GM12864 (cell line): ENCODE measurements around the gene PTPRM.

ENCODE experiments used
- DNase-seq: peaks from one replicate; pipeline ENCODE4 v3.0.0-alpha.2; 2011; ENCODE audit warnings: low read depth
- H3K4me3 ChIP-seq: 2 replicates; pipeline ENCODE4 v1.5.1; 2011; ENCODE audit warnings: mild to moderate bottlenecking, low read depth, low read length, control low read depth
- CTCF ChIP-seq: IDR thresholded peaks from 2 replicates; pipeline ENCODE4 v1.5.1; 2011; ENCODE audit warnings: low read depth, mild to moderate bottlenecking, moderate library complexity, low read length, control low read depth, inconsistent platforms; ENCODE audit errors: missing control alignments

The PTPRM gene

GRCh38 chr18:7987284-7987976, 420.3 kb downstream of the PTPRM start:
- TF ChIP-seq CTCF: no peak
- H3K4me3 ChIP-seq: no peak overlapping the region
- no peak for DNase-seq

DNA sequence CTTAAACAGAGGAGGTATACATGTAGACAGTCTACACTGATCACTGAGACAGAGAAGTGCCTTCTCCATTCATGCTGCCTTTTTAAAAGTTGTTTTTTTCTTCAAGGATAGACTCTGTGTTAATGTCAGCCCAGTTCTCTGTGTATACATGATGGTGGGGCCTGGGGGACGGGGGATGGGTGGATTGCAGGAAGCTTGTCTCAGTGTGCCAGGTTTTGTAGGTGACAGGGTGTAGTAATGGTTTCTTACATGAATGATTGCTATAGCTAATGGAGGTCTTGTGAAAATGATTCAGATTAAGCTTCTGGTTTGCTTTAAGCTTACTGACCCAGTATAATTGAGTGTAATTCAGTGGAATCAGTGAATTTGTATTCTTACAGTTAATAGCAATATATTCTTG, 423.6 kb downstream of the PTPRM start:
- no peak for DNase-seq
- no peak for TF ChIP-seq CTCF
- no peak overlapping the region for H3K4me3 ChIP-seq

DNA sequence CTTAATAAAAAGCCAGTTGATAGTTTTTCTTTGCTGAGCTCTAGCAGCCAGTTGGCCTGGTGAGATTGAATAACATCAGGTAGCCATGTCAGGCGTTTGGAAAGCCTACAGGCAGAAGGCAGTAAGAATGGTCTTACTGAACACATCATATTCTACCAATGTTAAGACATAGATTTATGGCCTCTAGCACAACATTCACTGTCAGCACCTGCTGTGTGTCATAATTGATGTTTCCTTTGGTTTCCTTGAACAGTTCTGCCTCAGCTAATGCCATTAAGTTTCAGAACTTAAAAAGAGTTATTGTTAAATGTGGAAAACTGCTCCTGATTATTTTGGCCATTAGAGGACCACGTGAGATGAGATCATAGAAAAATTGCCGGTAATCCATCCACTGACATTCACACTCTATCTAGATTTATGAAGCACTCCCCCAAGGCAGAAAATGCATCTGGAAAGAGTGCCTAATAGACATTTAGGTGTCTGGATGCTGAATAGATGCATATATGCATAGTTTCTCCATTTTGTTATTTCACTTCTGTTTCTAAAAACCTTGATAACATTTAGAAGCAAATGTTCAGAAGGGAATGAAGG, 434.7 kb downstream of the PTPRM start:
- no peak for DNase-seq
- TF ChIP-seq CTCF: no peak
- no peak overlapping the region for H3K4me3 ChIP-seq

DNA sequence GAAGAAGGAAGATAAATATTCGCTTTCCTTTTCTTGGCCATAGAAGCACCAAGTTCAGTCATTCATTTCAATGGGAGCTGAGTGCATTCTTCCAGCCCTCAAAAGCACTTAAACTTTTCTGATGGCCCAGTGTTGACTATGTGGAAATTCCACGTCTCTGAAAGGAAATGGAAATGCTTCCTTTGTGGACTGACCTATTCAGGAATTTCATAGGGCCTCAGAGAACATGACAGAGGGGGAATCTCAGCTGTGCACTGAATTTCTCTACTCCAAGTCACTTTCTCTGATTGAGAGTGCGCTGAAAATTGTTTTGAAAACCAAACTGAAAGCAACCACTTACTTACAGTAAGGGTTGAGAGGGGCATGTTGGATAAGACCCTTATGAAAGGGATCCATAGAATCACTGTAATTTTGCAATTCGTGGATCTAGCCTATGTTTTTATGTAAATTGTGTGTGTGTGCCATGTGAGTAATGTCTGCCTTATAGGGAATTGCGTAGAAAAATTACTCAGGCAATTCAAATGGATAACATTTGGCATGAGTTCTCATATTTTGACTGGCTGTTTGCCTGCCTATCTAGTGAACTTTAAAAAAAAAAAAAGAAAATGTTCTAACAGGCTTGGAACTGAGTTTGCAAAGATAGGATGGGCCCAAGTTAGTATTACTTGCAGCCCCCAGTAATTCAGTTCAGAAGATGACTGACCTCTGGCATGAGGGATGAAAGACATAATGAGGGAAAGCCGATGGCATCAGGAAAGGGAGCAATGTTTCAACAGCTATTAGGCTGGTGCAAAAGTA, 437.0 kb downstream of the PTPRM start:
- no peak overlapping the region for H3K4me3 ChIP-seq
- no peak for DNase-seq

DNA sequence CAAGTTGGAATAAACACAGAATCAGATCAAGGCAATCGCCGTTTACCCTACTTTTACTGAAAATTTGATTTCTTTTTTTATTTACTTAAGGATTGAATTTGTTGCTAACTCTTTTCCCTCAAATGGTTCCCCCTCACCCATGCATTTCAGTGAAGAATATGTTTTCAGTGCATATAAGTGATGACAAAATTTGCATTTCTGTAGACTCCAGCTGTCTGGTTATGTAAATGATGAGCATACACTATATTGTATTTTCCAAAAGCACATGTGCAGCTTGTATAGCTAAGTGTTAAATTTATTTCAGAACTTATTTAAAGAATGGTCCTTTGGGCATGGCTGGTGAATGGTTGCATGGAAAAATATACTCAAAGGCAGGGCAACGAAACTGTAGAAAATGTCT, 437.7 kb downstream of the PTPRM start:
- H3K4me3 ChIP-seq: no peak overlapping the region
- DNase-seq: no peak
- no peak for TF ChIP-seq CTCF

More for the DNA sequence above, 437.0 kb downstream of the PTPRM start:
- no peak for TF ChIP-seq CTCF

DNA sequence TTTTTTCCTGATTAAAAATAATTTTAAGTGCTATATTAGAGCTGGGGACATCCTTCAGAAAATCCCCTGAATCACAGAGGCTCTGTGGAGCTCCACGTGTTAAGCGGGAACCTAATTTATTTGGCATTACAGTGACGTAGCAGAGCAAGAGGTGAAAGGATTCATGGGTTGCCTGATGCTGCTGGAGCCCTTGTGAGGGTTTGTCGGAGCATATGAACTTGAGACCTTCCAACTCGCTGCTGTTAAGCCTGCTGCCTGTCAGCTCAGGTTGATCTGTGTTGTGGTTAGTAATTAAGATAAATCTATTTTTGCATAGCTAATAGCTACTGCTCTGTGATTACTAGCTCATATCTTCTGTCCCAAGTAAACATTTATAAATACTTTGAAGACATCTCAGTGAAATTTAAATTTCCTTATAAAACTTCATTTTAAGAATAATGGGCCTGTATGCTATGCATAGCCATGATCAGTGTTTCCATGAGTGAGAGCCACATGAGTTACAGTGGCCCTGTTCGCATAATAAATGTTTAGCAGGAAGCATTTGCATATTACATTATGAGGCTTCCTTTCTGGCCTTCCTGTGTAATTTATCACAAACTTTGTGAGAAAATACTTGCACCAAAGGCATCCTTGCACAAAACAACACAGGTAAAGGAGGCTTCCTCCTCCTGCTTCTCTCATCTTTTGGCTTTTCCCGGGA, 438.9 kb downstream of the PTPRM start:
- no peak for DNase-seq
- no peak for TF ChIP-seq CTCF
- no peak overlapping the region for H3K4me3 ChIP-seq
